Transverse colon (tissue), 4 donors: ENCODE results near the gene GFPT2. TPM values are rescaled to one million over a fixed set of nuclear protein-coding genes. Genes with fewer than 3 reads are reported as not detected.

Experiments
- DNase-seq: peaks from one replicate; pipeline ENCODE4 v3.0.0-alpha.2; 2019
- H3K27ac ChIP-seq, 4 donors: fragments of 200-600 bp; sonication (generic); 2 replicates each; pipeline ENCODE4 v1.5.1; 2016 to 2018; ENCODE audit warnings: inconsistent platforms in 4 of 4
- H3K27me3 ChIP-seq: fragments of 200-600 bp; sonication (generic); 2 replicates; pipeline ENCODE4 v1.5.1; 2017; ENCODE audit warnings: inconsistent platforms
- H3K36me3 ChIP-seq, 4 donors: fragments of 200-600 bp; sonication (generic); 2 replicates each; pipeline ENCODE4 v1.5.1; 2017 to 2019; ENCODE audit warnings: inconsistent platforms in 4 of 4
- H3K4me1 ChIP-seq, 4 donors: fragments of 200-600 bp; sonication (generic); 2 replicates each; pipeline ENCODE4 v1.5.1; 2017 to 2020; ENCODE audit warnings: inconsistent platforms in 4 of 4
- H3K4me3 ChIP-seq, 4 donors: fragments of 200-600 bp; sonication (generic); 1 replicate in 1 of 4; 2 replicates in 3 of 4; pipeline versions ENCODE4 v1.5.1 to v1.6.1; 2017 to 2019; ENCODE audit warnings: inconsistent platforms in 4 of 4
- H3K9me3 ChIP-seq, 2 donors: fragments of 200-600 bp; sonication (generic); 2 replicates each; pipeline ENCODE4 v1.5.1; 2017 to 2019; ENCODE audit warnings: inconsistent platforms in 2 of 2
- EP300 ChIP-seq: sonication (generic); formaldehyde crosslinking; IDR thresholded peaks from one replicate; pipeline ENCODE4 v1.6.1; 2017; ENCODE audit warnings: antibody characterized with exemption, low read depth
- POLR2A ChIP-seq: fragments of 450-650 bp; IDR thresholded peaks from one replicate; pipeline ENCODE4 v1.6.1; 2016; ENCODE audit warnings: antibody characterized with exemption, mild to moderate bottlenecking, moderate library complexity
- POLR2AphosphoS5 ChIP-seq, 3 donors: sonication (generic); formaldehyde crosslinking; IDR thresholded peaks; one replicate each; pipeline ENCODE4 v1.6.1; 2016; ENCODE audit warnings: antibody characterized with exemption in 3 of 3
- WGBS, 2 donors: methylation state at CpG; one replicate each; pipeline ENCODE4 v1.1.5; 2018; ENCODE audit warnings: low coverage in 1 of 2; 5-methylcytosine and 5-hydroxymethylcytosine counted together
- in situ Hi-C, 4 donors: fragments of 200-750 bp; cut with MboI; loops; one replicate each; pipeline versions ENCODE4 v1.15.0 to v1.15.1; 2017; ENCODE audit warnings: low sequenced_read_pairs in 3 of 4, low pct_ligation_motif_present in 1 of 4, low pct_unique_long_range_greater_than_20kb in 1 of 4
- intact Hi-C: fragments of 100-400 bp; cut with DNase I; formaldehyde crosslinking; loops from one replicate; pipeline ENCODE4 v1.15.1; 2023; ENCODE audit warnings: low total_unique reads
- total RNA-seq, 4 donors: library from RNA; depleted of rRNA; stranded (reverse); fragments of >200 nt; gene quantifications; one replicate each; pipeline ENCODE4 v1.1.0, GENCODE V29; 2016
- TF ChIP-seq, protein P1 (sequence below), 5 experiments: fragments of 200-600 bp in 3 of 5; fragments of 450-650 bp in 2 of 5; sonication (generic) in 3 of 5; IDR thresholded peaks; 1 replicate in 2 of 5; 2 replicates in 3 of 5; pipeline ENCODE4 v1.5.1; 2016 to 2017; ENCODE audit warnings: antibody characterized with exemption in 5 of 5, inconsistent platforms in 3 of 5, mild to moderate bottlenecking in 2 of 5, moderate library complexity in 1 of 5

Gene GFPT2
- total RNA-seq, 4 donors from 2014 or later, result 5.9 to 47.4 (median 11.2) TPM

DNA sequence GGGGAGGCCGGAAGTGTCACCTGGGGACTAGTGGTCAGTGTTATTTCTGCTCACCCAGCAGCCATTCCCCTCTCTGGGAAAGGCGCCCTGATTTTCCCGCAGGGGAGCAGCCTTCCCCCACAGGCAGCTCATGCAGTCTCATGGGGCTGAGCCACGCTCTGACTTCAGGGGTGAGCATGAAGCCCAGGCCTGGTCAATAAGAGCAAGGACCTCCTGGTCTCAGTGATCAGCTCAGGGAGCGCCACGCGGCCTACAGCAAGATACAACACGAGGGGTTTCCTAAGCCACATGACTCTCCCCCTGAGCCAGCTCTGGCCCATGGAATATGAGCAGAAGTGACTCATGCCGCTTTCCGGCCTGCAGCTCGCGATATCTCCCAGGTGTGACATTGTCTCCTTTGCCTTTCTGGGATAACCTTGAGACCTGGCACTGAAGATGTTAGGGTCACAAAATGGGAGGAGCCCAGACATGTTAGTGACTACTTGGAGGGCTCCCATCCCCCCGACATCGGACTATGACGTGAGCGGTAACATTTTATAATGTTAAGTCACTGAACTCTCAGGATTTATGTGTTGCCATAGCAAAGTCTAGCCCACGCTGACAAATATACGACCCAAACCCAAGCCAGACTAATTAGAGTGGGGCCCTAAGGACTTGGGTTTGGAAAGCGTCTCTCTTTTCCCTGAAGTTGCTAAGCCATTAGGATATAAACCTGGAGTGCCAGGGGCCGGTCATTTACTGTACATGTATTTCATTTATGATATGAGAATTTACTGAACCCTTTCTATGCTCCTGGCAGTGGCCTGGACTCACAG, 46.5 kb upstream of the GFPT2 start:
- TF ChIP-seq POLR2AphosphoS5 (IDR thresholded peaks at IDR 0.05) (no peak), EP300 (no peak), POLR2A (no peak)
- TF ChIP-seq, protein P1, sequence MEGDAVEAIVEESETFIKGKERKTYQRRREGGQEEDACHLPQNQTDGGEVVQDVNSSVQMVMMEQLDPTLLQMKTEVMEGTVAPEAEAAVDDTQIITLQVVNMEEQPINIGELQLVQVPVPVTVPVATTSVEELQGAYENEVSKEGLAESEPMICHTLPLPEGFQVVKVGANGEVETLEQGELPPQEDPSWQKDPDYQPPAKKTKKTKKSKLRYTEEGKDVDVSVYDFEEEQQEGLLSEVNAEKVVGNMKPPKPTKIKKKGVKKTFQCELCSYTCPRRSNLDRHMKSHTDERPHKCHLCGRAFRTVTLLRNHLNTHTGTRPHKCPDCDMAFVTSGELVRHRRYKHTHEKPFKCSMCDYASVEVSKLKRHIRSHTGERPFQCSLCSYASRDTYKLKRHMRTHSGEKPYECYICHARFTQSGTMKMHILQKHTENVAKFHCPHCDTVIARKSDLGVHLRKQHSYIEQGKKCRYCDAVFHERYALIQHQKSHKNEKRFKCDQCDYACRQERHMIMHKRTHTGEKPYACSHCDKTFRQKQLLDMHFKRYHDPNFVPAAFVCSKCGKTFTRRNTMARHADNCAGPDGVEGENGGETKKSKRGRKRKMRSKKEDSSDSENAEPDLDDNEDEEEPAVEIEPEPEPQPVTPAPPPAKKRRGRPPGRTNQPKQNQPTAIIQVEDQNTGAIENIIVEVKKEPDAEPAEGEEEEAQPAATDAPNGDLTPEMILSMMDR (IDR thresholded peaks at IDR 0.05), result no peak
- no peak overlapping the region for H3K27ac ChIP-seq
- no peak for DNase-seq
- WGBS, 2 donors, result 84% methylated on average over 20 of the region's 20 CpGs; no CpG with 5 or more reads in 1 of the 2 donors
- no peaks in the 10 kb centered on the region for H3K9me3 ChIP-seq
- no peaks in the 10 kb centered on the region for H3K27me3 ChIP-seq
- intact Hi-C loops (no loop called here), in situ Hi-C loops (no loop called here)
- H3K36me3 ChIP-seq, result no peaks in the 10 kb centered on the region
- H3K4me1 ChIP-seq, result no peaks in the 10 kb centered on the region
- no peak overlapping the region for H3K4me3 ChIP-seq

DNA sequence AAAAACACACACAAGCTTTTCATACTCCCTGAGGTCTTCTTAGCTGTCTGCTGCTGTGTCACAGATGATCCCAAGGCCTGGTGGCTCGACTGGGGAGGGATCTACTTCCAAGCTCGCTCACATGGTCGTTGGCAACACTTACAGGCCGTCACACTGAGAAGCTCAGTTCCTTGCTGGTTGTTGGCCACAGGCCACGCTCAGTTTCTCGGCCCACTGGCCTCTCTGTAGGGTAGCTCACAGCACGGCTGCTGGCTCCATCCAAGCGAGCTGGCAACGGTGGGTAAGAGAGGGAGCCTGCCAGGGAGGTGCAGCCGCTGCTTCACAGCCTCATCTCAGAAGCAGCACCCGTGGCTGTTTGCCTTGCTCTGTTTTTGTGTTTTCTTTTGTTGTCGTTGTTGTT, 43.8 kb upstream of the GFPT2 start:
- H3K27ac ChIP-seq, result no peak overlapping the region
- intact Hi-C loops, result no loop called here
- in situ Hi-C loops, result no loop called here

DNA sequence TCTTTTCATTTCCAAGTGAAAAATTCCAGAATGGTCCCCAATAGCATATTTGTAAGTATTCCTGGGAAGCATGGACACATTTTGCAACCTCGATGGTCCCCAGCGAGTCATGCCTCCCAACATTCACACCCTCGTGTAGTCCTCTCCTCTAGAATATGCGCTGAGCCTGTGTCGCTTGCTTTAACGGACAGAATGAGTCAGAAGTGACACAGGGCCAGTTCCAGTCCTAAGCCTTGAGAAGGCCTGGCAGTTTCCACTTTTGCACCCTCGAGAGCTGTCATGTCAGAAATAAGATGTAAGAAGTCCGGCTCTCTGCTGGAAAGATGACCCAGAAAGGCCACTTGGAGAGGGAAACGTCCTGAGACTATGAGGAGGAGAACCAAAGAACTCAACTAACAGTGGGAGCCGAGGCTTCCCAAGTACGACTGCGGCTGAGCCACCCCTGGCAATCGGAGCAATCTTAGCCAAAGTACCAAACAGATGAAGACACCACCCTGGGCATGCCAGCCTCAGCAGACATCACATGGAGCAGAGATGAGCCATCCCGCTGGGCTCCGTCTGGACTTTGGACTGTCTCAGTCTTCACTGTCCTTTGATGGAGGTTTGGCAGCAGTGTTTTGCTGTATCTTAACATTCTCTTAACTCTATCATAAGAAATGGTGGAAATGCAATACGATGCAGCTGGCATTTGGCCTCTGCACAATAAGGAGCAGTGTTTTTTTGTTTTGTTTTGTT, 42.6 kb upstream of the GFPT2 start:
- DNase-seq, result no peak
- no peaks in the 10 kb centered on the region for H3K9me3 ChIP-seq
- no peaks in the 10 kb centered on the region for H3K4me1 ChIP-seq
- H3K36me3 ChIP-seq, result no peaks in the 10 kb centered on the region
- H3K27me3 ChIP-seq, result no peaks in the 10 kb centered on the region
- intact Hi-C loops, result no loop called here
- no peak for TF ChIP-seq POLR2AphosphoS5 (IDR thresholded peaks at IDR 0.05)
- no peak for TF ChIP-seq POLR2A
- TF ChIP-seq, protein P1 (IDR thresholded peaks at IDR 0.05), result no peak
- TF ChIP-seq EP300, result no peak
- in situ Hi-C loops, result no loop called here
- WGBS, 2 donors, result 76 to 79% methylated on average over 3 to 16 of the region's 16 CpGs
- H3K4me3 ChIP-seq, result no peak overlapping the region
- no peak overlapping the region for H3K27ac ChIP-seq

More for the DNA sequence above, 43.8 kb upstream of the GFPT2 start:
- Histone ChIP-seq H3K27me3 (no peaks in the 10 kb centered on the region), H3K4me3 (no peak overlapping the region), H3K4me1 (no peaks in the 10 kb centered on the region), H3K9me3 (no peaks in the 10 kb centered on the region), H3K36me3 (no peaks in the 10 kb centered on the region)
- 79% methylated on average over 12 of the region's 12 CpGs; no CpG with 5 or more reads in 1 of the 2 donors for WGBS, 2 donors
- TF ChIP-seq POLR2AphosphoS5 (IDR thresholded peaks at IDR 0.05), result no peak
- no peak for DNase-seq

DNA sequence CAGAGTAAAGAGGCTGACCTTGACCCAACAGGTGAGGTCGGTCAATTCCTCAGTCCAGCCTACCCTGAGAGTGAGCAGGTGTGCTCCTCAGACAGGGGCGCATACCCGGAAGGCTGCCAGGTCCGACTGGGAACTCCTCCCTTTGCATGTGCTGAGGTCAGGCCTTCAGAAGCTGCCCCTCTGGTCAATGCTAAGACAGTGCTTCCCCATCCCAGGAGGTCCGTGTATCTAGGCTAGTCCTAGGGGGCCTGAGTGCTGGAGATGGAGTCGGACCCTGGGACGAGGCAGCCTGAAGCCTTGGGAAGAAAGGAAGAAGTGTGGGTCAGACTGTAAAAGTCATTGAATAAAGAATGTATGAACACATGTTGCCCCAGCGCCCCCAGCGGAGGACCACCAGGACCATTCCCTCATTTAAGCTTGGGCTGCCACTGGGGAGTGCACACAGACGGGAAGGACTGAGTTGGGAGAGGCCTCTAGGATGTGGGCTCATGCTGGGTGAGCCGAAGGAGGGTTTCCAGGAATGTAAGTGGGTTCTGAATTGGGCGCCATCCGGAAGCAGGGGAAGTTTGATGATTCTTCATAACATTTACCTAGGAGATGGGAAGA, 41.0 kb upstream of the GFPT2 start:
- Histone ChIP-seq H3K27me3 (no peaks in the 10 kb centered on the region), H3K9me3 (no peaks in the 10 kb centered on the region), H3K4me3 (no peak overlapping the region), H3K27ac (no peak overlapping the region), H3K4me1 (no peaks in the 10 kb centered on the region), H3K36me3 (no peaks in the 10 kb centered on the region)
- 83 to 90% methylated on average over 4 to 13 of the region's 13 CpGs for WGBS, 2 donors
- no peak for DNase-seq
- in situ Hi-C loops, result no loop called here
- intact Hi-C loops, result no loop called here
- TF ChIP-seq POLR2AphosphoS5 (IDR thresholded peaks at IDR 0.05) (no peak), POLR2A (no peak), EP300 (no peak)
- TF ChIP-seq, protein P1 (IDR thresholded peaks at IDR 0.05), result no peak
